Epithelial cell of proximal tubule (primary cell): ENCODE measurements around the gene ZNF417. TPM values are rescaled to one million over a fixed set of nuclear protein-coding genes. Genes with fewer than 3 reads are reported as not detected.

Source experiments
- DNase-seq: peaks from one replicate; pipeline ENCODE4 v3.0.0-alpha.2; 2011; ENCODE audit warnings: low read depth
- H3K4me3 ChIP-seq: 2 replicates; pipeline ENCODE4 v1.5.1; 2011; ENCODE audit warnings: low read depth, mild to moderate bottlenecking, low read length
- total RNA-seq: library from RNA; depleted of rRNA; stranded (reverse); fragments of >200 nt; gene quantifications from 2 replicates; pipeline ENCODE4 v1.2.3, GENCODE V29; 2015
- TF ChIP-seq, protein P1 (sequence below): conservative IDR thresholded peaks from 2 replicates; pipeline ENCODE4 v1.5.1; 2012; ENCODE audit warnings: low read depth, mild to moderate bottlenecking, low read length

ZNF417 gene
- total RNA-seq, 1 donor from 2014 or later = 4.4 TPM

DNA sequence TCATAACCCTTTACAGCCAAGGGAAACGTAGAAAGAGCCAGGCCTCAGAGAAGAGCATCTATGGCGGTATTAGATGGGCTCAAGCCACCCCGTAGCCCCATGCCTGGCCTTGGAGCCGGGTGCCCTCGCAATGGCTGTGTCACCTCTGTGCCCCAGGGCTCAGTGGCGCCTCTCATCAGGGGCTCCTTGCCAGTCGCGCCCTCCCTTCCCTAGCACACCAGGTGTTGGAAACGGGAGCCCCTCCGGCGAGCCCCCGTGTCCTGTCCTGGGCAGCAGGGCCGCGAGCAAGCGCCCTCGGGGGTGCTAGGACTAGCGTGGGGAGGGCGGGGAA is 30.7 kb upstream of the ZNF417 start:
- TF ChIP-seq, protein P1, sequence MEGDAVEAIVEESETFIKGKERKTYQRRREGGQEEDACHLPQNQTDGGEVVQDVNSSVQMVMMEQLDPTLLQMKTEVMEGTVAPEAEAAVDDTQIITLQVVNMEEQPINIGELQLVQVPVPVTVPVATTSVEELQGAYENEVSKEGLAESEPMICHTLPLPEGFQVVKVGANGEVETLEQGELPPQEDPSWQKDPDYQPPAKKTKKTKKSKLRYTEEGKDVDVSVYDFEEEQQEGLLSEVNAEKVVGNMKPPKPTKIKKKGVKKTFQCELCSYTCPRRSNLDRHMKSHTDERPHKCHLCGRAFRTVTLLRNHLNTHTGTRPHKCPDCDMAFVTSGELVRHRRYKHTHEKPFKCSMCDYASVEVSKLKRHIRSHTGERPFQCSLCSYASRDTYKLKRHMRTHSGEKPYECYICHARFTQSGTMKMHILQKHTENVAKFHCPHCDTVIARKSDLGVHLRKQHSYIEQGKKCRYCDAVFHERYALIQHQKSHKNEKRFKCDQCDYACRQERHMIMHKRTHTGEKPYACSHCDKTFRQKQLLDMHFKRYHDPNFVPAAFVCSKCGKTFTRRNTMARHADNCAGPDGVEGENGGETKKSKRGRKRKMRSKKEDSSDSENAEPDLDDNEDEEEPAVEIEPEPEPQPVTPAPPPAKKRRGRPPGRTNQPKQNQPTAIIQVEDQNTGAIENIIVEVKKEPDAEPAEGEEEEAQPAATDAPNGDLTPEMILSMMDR = no peak
- H3K4me3 ChIP-seq = peak overlapping the region; percentile 93
- no peak for DNase-seq

DNA sequence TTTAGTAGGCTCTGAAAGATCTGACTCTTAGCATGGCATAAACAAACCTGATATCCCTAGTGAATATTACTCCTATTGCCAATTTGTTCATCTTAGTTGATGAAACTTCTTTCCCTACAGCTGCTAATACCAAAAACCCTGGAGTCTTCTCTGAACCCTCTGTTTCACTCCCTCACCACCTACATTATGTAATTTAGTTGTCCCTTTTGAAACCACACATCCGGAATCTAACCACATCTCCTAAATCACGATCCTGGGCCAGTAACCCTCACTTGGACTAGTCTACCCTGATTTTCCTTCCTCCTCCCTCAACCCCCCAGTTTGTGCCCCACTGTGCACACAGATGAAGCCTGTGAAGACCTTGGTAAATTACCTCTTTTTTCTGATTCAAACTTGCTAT is 29.9 kb upstream of the ZNF417 start:
- TF ChIP-seq, protein P1 = no peak
- no peak for DNase-seq
- H3K4me3 ChIP-seq = peak overlapping the region; percentile 93

DNA sequence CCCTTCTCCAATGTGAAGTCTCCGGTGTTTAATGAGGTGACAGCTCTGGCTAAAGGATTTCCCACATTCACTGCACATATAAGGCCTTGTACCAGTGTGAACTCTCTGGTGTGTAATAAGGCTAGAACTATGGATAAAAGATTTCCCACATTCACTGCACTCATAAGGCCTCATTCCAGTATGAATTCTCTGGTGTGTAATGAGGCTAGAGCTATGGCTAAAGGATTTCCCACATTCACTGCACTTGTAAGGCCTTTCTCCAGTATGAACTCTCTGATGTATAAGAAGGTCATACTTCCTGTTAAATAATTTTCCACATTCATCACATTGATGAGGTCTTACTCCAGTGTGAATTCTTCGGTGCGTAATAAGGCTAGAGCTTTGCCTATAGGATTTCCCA is 25.2 kb upstream of the ZNF417 start:
- TF ChIP-seq, protein P1 = no peak
- H3K4me3 ChIP-seq = no peak overlapping the region
- DNase-seq = no peak

GRCh38 chr19:57935731-57936130 is 19.3 kb upstream of the ZNF417 start:
- H3K4me3 ChIP-seq = no peak overlapping the region
- TF ChIP-seq, protein P1 = no peak

GRCh38 chr19:57934820-57935665 is 18.7 kb upstream of the ZNF417 start, which contains the start of gene ZNF418:
Gene ZNF418 (minus strand): TSS chr19:57935402. CDS start chr19:57933822, 1,580 bp downstream.
- H3K4me3 ChIP-seq = peak within 1 kb of the TSS; percentile 86
- DNase-seq = peak; percentile 50
- TF ChIP-seq, protein P1 = no peak

More at GRCh38 chr19:57935731-57936130, 19.3 kb upstream of the ZNF417 start:
- no peak for DNase-seq

DNA sequence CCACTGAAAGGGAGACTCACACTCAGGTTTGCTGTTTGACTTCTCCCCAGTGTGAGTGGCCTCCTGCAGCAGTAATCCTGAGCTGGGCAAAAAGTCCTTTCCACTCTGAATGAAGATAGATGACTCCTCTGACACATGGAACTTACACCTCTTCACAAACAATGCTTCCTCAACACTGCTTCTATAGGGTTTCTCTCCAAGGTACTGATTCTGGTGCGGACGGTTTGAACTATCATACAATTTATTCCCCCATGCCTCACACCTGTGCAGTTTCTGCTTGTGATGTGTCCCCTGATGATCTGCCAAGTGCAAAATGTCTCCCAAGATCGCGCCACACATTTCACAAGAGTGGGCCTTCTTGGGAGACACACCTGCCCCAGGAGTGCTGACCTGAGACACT is 11.2 kb upstream of the ZNF417 start:
- H3K4me3 ChIP-seq = no peak overlapping the region

More for the DNA sequence above, 11.2 kb upstream of the ZNF417 start:
- no peak for DNase-seq
- TF ChIP-seq, protein P1 = no peak
